Measurements from ENCODE around the gene NPTXR.

NPTXR gene

GRCh38 chr22:38881464-38881871 lies 37.6 kb upstream of the NPTXR start:
- H3K27ac ChIP-seq (ENCODE audit: low read depth, low read length): no peak overlapping the region

GRCh38 chr22:38879961-38880360 lies 36.1 kb upstream of the NPTXR start:
- H3K9me2 ChIP-seq (replicated peaks; ENCODE audit: control insufficient read depth, low read length): no peaks in the 10 kb centered on the region
- H3K4me2 ChIP-seq (ENCODE audit: low read length): no peak overlapping the region
- H3K27me3 ChIP-seq (ENCODE audit: control insufficient read depth, low read length): peaks cover 31% of the 10 kb centered on the region
- no peak overlapping the region for H3K27ac ChIP-seq (ENCODE audit: low read depth, low read length)
- H3K9me3 ChIP-seq (ENCODE audit: control insufficient read depth, insufficient read depth, low read length): no peaks in the 10 kb centered on the region
- no peaks in the 10 kb centered on the region for H3K79me2 ChIP-seq (ENCODE audit: control insufficient read depth, low read length)
- H3K36me3 ChIP-seq (ENCODE audit: control insufficient read depth, low read length): no peaks in the 10 kb centered on the region
- TF ChIP-seq CTCF (IDR thresholded peaks at IDR 0.05; ENCODE audit: low read depth, low read length, poor library complexity, severe bottlenecking): no peak
- no peak overlapping the region for H3K4me3 ChIP-seq (ENCODE audit: low read length)
- H3F3A ChIP-seq (ENCODE audit: control insufficient read depth, insufficient read depth): no peaks in the 10 kb centered on the region
- no peaks in the 10 kb centered on the region for H4K20me1 ChIP-seq (ENCODE audit: control insufficient read depth, insufficient read depth, low read depth, low read length)
- no peaks in the 10 kb centered on the region for H3K4me1 ChIP-seq (ENCODE audit: control insufficient read depth, low read length)

More at GRCh38 chr22:38881464-38881871, 37.6 kb upstream of the NPTXR start:
- no peak overlapping the region for H3K4me3 ChIP-seq (ENCODE audit: low read length)
- H4K20me1 ChIP-seq (ENCODE audit: control insufficient read depth, insufficient read depth, low read depth, low read length): no peaks in the 10 kb centered on the region
- H3K27me3 ChIP-seq (ENCODE audit: control insufficient read depth, low read length): peaks cover 22% of the 10 kb centered on the region
- no peaks in the 10 kb centered on the region for H3K9me2 ChIP-seq (replicated peaks; ENCODE audit: control insufficient read depth, low read length)
- H3K4me1 ChIP-seq (ENCODE audit: control insufficient read depth, low read length): no peaks in the 10 kb centered on the region
- no peak overlapping the region for H3K4me2 ChIP-seq (ENCODE audit: low read length)
- H3F3A ChIP-seq (ENCODE audit: control insufficient read depth, insufficient read depth): no peaks in the 10 kb centered on the region
- H3K36me3 ChIP-seq (ENCODE audit: control insufficient read depth, low read length): no peaks in the 10 kb centered on the region
- H3K9me3 ChIP-seq (ENCODE audit: control insufficient read depth, insufficient read depth, low read length): no peaks in the 10 kb centered on the region
- TF ChIP-seq CTCF (IDR thresholded peaks at IDR 0.05; ENCODE audit: low read depth, low read length, poor library complexity, severe bottlenecking) (no peak), EZH2phosphoT487 (IDR thresholded peaks at IDR 0.05; ENCODE audit: borderline replicate concordance, low read length) (no peak)
- H3K79me2 ChIP-seq (ENCODE audit: control insufficient read depth, low read length): no peaks in the 10 kb centered on the region

- no peak overlapping the region for H3K4me2 ChIP-seq (ENCODE audit: low read length)
- H3K36me3 ChIP-seq (ENCODE audit: control insufficient read depth, low read length): no peaks in the 10 kb centered on the region
- H3K9me2 ChIP-seq (replicated peaks; ENCODE audit: control insufficient read depth, low read length): no peaks in the 10 kb centered on the region
- TF ChIP-seq CTCF (IDR thresholded peaks at IDR 0.05; ENCODE audit: low read depth, low read length, poor library complexity, severe bottlenecking) (no peak), EZH2phosphoT487 (IDR thresholded peaks at IDR 0.05; ENCODE audit: borderline replicate concordance, low read length) (no peak)
- H3K27ac ChIP-seq (ENCODE audit: low read depth, low read length): no peak overlapping the region
- H3K27me3 ChIP-seq (ENCODE audit: control insufficient read depth, low read length): peaks cover 39% of the 10 kb centered on the region
- no peaks in the 10 kb centered on the region for H3K9me3 ChIP-seq (ENCODE audit: control insufficient read depth, insufficient read depth, low read length)
- peaks cover under 1% of the 10 kb centered on the region for H3K4me1 ChIP-seq (ENCODE audit: control insufficient read depth, low read length)
- no peaks in the 10 kb centered on the region for H3F3A ChIP-seq (ENCODE audit: control insufficient read depth, insufficient read depth)
- H3K79me2 ChIP-seq (ENCODE audit: control insufficient read depth, low read length): no peaks in the 10 kb centered on the region
- H3K4me3 ChIP-seq (ENCODE audit: low read length): no peak overlapping the region
- H4K20me1 ChIP-seq (ENCODE audit: control insufficient read depth, insufficient read depth, low read depth, low read length): no peaks in the 10 kb centered on the region
These were observed 35.4 kb upstream of the NPTXR start for GRCh38 chr22:38879108-38879729.
